OCI-LY1 (cell line): ENCODE results near the gene PEF1.

Experiments
- CTCF ChIP-seq: fragments of 200-600 bp; sonication (generic), shearing (Covaris generic); IDR thresholded peaks from 2 replicates; pipeline ENCODE4 v1.5.1; 2017; ENCODE audit warnings: mild to moderate bottlenecking, antibody characterized with exemption, low read length, moderate library complexity, mixed read lengths
- EZH2 ChIP-seq: fragments of 200-600 bp; sonication (generic), shearing (Covaris generic); IDR thresholded peaks from 2 replicates; pipeline ENCODE4 v1.8.0; 2017; ENCODE audit warnings: borderline replicate concordance, mixed run types, mild to moderate bottlenecking, antibody characterized with exemption, low read length, moderate library complexity, mixed read lengths

- no peak for TF ChIP-seq CTCF
- TF ChIP-seq EZH2: no peak
Observed at GRCh38 chr1:31669433-31669785, 24.7 kb upstream of the PEF1 start.
